Type B pancreatic cell (in vitro differentiated cells): ENCODE results near the gene KHNYN. TPM values are rescaled to one million over a fixed set of nuclear protein-coding genes. Genes with fewer than 3 reads are reported as not detected.

Experiments used
- DNase-seq: peaks from one replicate; pipeline ENCODE4 v3.0.0; 2021; ENCODE audit warnings: mixed read lengths; ENCODE audit not compliant: unreplicated experiment; ENCODE audit errors: extremely low spot score
- H3K27ac Mint-ChIP-seq: 2 replicates; pipeline ENCODE4 v1.8.0; 2021; ENCODE audit warnings: mild to moderate bottlenecking, mixed read lengths
- H3K27me3 Mint-ChIP-seq: 2 replicates; pipeline ENCODE4 v1.8.0; 2021; ENCODE audit warnings: mixed read lengths
- H3K36me3 Mint-ChIP-seq: 2 replicates; pipeline ENCODE4 v1.8.0; 2021; ENCODE audit warnings: mixed read lengths
- H3K4me1 Mint-ChIP-seq: one replicate; pipeline ENCODE4 v1.8.0; 2021; ENCODE audit warnings: mixed read lengths; ENCODE audit not compliant: unreplicated experiment
- H3K4me3 Mint-ChIP-seq: 2 replicates; pipeline ENCODE4 v1.8.0; 2021; ENCODE audit warnings: mild to moderate bottlenecking, mixed read lengths
- H3K9me3 Mint-ChIP-seq: 2 replicates; pipeline ENCODE4 v1.8.0; 2021; ENCODE audit warnings: mixed read lengths
- long read RNA-seq: library from polyadenylated mRNA; unstranded; transcript quantifications from one replicate; pipeline ENCODE4 v2.0.0, GENCODE V29; 2020
- total RNA-seq: library from RNA; stranded (reverse); gene quantifications from 2 replicates; pipeline ENCODE4 v1.2.1, GENCODE V29; 2021; ENCODE audit warnings: low replicate concordance
- TF ChIP-seq, protein P1 (sequence below): fragments of 200-600 bp; sonication (generic); conservative IDR thresholded peaks from 2 replicates; pipeline ENCODE4 v1.5.0; 2021; ENCODE audit warnings: antibody characterized with exemption, mild to moderate bottlenecking

The KHNYN gene
- 81.3 and 113 TPM in 2 replicates for total RNA-seq
- long read RNA-seq, partial matches to known transcripts, result 17 of 53 reads
- long read RNA-seq, other reads (novel, unspliced or antisense), result 35 of 53 reads

DNA sequence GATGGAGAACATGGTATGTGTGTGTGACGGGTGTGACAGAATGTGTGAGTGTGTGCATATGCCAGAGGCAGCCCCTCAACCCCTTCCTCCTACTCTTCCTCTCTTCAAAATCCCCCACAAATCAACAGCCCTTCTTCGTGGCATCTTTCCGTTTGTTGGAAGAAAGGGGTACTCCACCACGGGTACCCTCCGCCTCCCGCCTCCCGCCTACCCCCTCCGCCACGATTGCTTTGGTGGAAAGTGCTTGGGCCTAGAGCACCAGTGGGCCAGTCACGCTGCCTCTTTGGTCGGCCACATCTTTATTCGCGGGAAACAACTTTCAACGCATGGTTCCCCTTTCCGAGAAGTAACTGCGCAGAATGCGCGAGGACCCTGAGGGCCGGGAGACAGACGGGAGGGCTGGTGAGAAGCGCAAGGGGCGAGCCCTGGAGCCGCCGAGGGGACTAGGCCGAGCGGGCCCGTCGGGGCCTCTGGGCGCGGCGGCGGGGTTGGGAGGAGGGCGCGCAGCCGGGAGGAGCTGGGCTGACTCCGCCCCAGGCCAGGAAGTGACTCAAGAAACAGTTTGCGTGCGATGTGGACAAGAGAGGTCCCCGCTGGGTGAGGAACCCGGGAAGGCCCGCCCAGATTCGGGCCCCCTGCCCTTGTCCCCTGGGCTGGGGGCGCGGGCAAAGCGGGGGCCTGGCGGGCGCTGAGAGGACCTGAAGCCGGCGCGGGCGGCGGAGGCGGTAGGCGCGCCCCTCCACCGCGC, at the start of gene KHNYN, which contains the start of gene CBLN3:
TSS of gene KHNYN (plus strand) at position 560 of the 748 bp plus-strand sequence. CDS start 777 bp downstream, outside the sequence.
TSS of gene CBLN3 (minus strand) at position 274 of the 748 bp plus-strand sequence. CDS start 614 bp downstream, outside the sequence.
- Mint-ChIP-seq H3K27ac (peak within 1 kb of the TSS; percentile 94), H3K36me3 (peaks cover 11% of the 10 kb centered on the region), H3K4me1 (peaks cover 21% of the 10 kb centered on the region), H3K27me3 (no peaks in the 10 kb centered on the region), H3K9me3 (no peaks in the 10 kb centered on the region), H3K4me3 (peak within 1 kb of the TSS; percentile 90)
- DNase-seq, result peak; percentile 88
- TF ChIP-seq, protein P1, sequence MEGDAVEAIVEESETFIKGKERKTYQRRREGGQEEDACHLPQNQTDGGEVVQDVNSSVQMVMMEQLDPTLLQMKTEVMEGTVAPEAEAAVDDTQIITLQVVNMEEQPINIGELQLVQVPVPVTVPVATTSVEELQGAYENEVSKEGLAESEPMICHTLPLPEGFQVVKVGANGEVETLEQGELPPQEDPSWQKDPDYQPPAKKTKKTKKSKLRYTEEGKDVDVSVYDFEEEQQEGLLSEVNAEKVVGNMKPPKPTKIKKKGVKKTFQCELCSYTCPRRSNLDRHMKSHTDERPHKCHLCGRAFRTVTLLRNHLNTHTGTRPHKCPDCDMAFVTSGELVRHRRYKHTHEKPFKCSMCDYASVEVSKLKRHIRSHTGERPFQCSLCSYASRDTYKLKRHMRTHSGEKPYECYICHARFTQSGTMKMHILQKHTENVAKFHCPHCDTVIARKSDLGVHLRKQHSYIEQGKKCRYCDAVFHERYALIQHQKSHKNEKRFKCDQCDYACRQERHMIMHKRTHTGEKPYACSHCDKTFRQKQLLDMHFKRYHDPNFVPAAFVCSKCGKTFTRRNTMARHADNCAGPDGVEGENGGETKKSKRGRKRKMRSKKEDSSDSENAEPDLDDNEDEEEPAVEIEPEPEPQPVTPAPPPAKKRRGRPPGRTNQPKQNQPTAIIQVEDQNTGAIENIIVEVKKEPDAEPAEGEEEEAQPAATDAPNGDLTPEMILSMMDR, result no peak

DNA sequence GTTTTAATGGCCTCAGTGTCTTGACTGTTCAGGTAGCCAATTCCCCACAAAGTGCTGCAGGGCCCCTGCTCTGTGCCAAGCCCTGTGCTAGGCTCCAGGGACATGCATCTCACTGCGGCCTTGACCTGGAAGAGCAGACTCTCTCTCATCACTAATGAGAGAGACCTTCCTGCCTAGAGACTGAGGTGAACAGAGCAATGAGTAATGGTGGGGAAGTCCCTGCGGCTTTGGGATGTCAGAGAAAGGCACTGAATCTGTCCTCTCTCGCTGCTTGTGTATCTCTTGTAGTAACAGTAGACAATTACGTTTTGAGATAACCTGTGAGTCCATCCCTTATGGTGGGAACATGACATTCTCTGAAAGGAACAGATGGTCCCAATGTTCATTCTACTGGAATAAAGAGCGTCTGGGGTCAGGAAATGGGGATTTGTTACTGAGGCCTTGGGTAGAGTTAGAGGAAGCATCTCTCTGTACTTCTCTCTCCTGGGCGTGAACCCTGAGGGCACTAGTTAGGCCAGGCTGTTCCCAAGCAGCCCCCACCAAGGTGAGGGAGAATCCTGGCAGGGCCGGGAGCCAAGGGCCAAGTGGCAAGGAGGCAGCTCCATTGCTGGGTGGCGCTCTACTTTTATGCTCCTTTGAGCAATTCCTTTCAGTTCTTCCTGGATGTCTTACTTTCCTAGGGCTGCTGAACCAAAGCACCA, 48.2 kb upstream of the KHNYN start:
- Mint-ChIP-seq H3K4me1 (peaks cover 32% of the 10 kb centered on the region), H3K27me3 (no peaks in the 10 kb centered on the region), H3K9me3 (no peaks in the 10 kb centered on the region), H3K36me3 (peaks cover 4% of the 10 kb centered on the region), H3K27ac (no peak overlapping the region), H3K4me3 (no peak overlapping the region)
- TF ChIP-seq, protein P1, result no peak
- DNase-seq, result no peak

- TF ChIP-seq, protein P1, result no peak
- H3K27me3 Mint-ChIP-seq, result no peaks in the 10 kb centered on the region
- H3K36me3 Mint-ChIP-seq, result peaks cover 4% of the 10 kb centered on the region
- DNase-seq, result no peak
- H3K27ac Mint-ChIP-seq, result no peak overlapping the region
- no peaks in the 10 kb centered on the region for H3K9me3 Mint-ChIP-seq
- peaks cover 30% of the 10 kb centered on the region for H3K4me1 Mint-ChIP-seq
- H3K4me3 Mint-ChIP-seq, result no peak overlapping the region
Measured at GRCh38 chr14:24382064-24382371, 47.7 kb upstream of the KHNYN start.

DNA sequence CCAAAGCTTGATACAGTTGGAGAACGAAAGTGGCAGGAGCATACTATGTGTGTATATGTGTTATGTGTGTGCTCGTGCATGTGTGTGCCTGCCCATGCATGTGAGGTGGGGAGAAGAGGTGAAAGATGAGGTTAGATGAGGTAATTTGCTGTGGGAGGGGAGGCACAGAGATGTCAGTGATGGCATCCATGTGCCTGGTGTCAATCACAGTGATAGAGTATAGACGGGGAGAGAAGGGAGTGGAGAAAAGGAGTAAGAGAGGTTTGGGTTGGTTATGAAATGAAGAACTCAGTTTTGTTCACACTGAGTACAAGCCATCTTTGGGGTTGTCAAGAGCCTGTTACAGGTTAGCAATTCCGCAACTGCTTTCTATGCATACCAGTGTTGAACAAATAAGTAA, 45.6 kb upstream of the KHNYN start:
- no peak for DNase-seq
- Mint-ChIP-seq H3K27ac (no peak overlapping the region), H3K4me1 (peaks cover 27% of the 10 kb centered on the region), H3K9me3 (peaks cover 5% of the 10 kb centered on the region), H3K4me3 (no peak overlapping the region), H3K36me3 (peaks cover 2% of the 10 kb centered on the region), H3K27me3 (no peaks in the 10 kb centered on the region)
- TF ChIP-seq, protein P1, result no peak

DNA sequence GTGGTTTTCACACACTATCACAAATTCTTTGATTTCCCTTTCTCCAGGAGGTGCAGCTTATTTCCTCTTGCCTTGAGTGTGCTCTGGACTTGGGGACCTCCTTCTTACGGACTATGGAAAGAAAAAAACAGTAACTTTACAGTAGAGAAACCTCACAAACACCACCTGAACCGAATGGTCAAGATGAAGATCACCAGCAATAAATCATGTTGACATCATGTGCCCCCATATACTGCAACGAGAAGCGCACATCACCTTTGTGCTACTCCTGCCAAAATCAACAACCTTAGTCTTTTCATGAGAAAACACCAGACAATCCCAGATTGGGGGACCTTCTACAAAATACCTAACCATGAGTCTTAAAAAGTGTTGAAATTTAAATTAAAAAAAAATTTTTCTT, 44.2 kb upstream of the KHNYN start:
- peaks cover 20% of the 10 kb centered on the region for H3K4me1 Mint-ChIP-seq
- peaks cover 5% of the 10 kb centered on the region for H3K9me3 Mint-ChIP-seq
- no peaks in the 10 kb centered on the region for H3K27me3 Mint-ChIP-seq
- H3K4me3 Mint-ChIP-seq, result no peak overlapping the region
- no peaks in the 10 kb centered on the region for H3K36me3 Mint-ChIP-seq
- no peak overlapping the region for H3K27ac Mint-ChIP-seq
- TF ChIP-seq, protein P1, result no peak
- no peak for DNase-seq
